Spleen (tissue), 7 donors: Measurements from ENCODE around the gene INPP4A.

Experiments used
- POLR2A ChIP-seq, 3 donors: fragments of 450-650 bp; IDR thresholded peaks; one replicate each; pipeline ENCODE4 v1.5.1; 2017; ENCODE audit warnings: antibody characterized with exemption in 3 of 3, mild to moderate bottlenecking in 1 of 3
- TF ChIP-seq, protein P1 (sequence below), 11 experiments: fragments of 200-600 bp in 7 of 11; fragments of 450-650 bp in 4 of 11; sonication (generic) in 4 of 11; IDR thresholded peaks in 8 of 11; conservative IDR thresholded peaks in 3 of 11; 1 replicate in 7 of 11; 2 replicates in 4 of 11; pipeline versions ENCODE4 v1.4.0 to v1.8.0; 2016 to 2021; ENCODE audit warnings: antibody characterized with exemption in 11 of 11, inconsistent platforms in 4 of 11, mild to moderate bottlenecking in 1 of 11
- donor health status: DM: no; HTN: no; CAD: no; lungs with moderate emphysema.
- donor health status: DM: no; HTN: no; CAD: no.
- donor health status: DM: no; HTN: no; CAD: no.

DNA sequence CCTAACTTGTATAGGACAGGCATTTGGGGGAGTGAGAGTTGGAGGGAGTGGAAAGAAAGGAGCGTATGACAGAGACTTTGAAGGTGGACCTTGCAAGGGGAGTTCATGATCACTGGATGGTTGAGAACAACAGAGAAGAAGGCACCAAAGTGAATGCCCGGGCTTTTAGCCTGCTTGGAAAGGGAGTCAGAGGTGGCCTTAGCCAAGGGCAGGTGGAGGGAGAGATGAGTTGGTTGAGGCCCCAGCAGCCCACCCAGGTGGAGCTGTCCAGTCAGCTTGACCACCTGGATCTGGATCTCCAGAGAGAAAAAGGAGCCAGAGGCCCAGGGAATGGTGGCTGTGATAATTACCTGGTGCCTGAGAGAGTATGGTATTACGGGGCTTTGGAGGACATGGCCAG, 90.1 kb downstream of the INPP4A start:
- no peak for TF ChIP-seq POLR2A (IDR thresholded peaks at IDR 0.05)
- TF ChIP-seq, protein P1, sequence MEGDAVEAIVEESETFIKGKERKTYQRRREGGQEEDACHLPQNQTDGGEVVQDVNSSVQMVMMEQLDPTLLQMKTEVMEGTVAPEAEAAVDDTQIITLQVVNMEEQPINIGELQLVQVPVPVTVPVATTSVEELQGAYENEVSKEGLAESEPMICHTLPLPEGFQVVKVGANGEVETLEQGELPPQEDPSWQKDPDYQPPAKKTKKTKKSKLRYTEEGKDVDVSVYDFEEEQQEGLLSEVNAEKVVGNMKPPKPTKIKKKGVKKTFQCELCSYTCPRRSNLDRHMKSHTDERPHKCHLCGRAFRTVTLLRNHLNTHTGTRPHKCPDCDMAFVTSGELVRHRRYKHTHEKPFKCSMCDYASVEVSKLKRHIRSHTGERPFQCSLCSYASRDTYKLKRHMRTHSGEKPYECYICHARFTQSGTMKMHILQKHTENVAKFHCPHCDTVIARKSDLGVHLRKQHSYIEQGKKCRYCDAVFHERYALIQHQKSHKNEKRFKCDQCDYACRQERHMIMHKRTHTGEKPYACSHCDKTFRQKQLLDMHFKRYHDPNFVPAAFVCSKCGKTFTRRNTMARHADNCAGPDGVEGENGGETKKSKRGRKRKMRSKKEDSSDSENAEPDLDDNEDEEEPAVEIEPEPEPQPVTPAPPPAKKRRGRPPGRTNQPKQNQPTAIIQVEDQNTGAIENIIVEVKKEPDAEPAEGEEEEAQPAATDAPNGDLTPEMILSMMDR (IDR thresholded peaks at IDR 0.05 in 8 of 11, conservative IDR thresholded peaks at IDR 0.05 in 3 of 11), result no peak
